Tibial nerve (tissue), 4 donors: Measurements from ENCODE around the gene MLLT10.

Experiments
- CTCF ChIP-seq, 5 experiments: fragments of 200-600 bp in 3 of 5; fragments of 450-650 bp in 2 of 5; sonication (generic) in 3 of 5; IDR thresholded peaks; one replicate each; pipeline ENCODE4 v1.5.1; 2016 to 2019; ENCODE audit warnings: antibody characterized with exemption in 5 of 5, mild to moderate bottlenecking in 3 of 5, moderate library complexity in 2 of 5
- EP300 ChIP-seq, 2 donors: sonication (generic); formaldehyde crosslinking; IDR thresholded peaks; one replicate each; pipeline ENCODE4 v1.6.1; 2017; ENCODE audit warnings: antibody characterized with exemption in 2 of 2, mild to moderate bottlenecking in 1 of 2
- POLR2A ChIP-seq, 2 donors: fragments of 450-650 bp; IDR thresholded peaks; one replicate each; pipeline ENCODE4 v1.6.1; 2017; ENCODE audit warnings: antibody characterized with exemption in 2 of 2, mild to moderate bottlenecking in 2 of 2, moderate library complexity in 2 of 2

GRCh38 chr10:21688009-21688332, 153.9 kb downstream of the MLLT10 start:
- TF ChIP-seq CTCF (IDR thresholded peaks at IDR 0.05) (no peak), EP300 (IDR thresholded peaks at IDR 0.05) (no peak), POLR2A (IDR thresholded peaks at IDR 0.05) (no peak)
